Nephron (organoid): ENCODE data around the gene KCND3.

ENCODE experiments used
- H3K27ac Mint-ChIP-seq, 3 experiments: 2 replicates each; pipeline ENCODE4 v1.8.0; 2020; ENCODE audit warnings: mixed read lengths in 3 of 3, mild to moderate bottlenecking in 2 of 3, moderate library complexity in 1 of 3
- H3K27me3 Mint-ChIP-seq: 2 replicates; pipeline ENCODE4 v1.8.0; 2021; ENCODE audit warnings: low read depth, mild to moderate bottlenecking, moderate library complexity, mixed read lengths
- H3K36me3 Mint-ChIP-seq: 2 replicates; pipeline ENCODE4 v1.8.0; 2020; ENCODE audit warnings: low read depth, mixed read lengths
- H3K4me1 Mint-ChIP-seq: 2 replicates; pipeline ENCODE4 v1.8.0; 2020; ENCODE audit warnings: mixed read lengths
- H3K4me3 Mint-ChIP-seq, 3 experiments: 2 replicates each; pipeline ENCODE4 v1.8.0; 2020; ENCODE audit warnings: mild to moderate bottlenecking in 3 of 3, mixed read lengths in 3 of 3, moderate library complexity in 2 of 3
- H3K9me3 Mint-ChIP-seq: 2 replicates; pipeline ENCODE4 v1.8.0; 2020; ENCODE audit warnings: mixed read lengths
- TF ChIP-seq, protein P1 (sequence below), 3 experiments: fragments of 200-600 bp; sonication (generic); IDR thresholded peaks; one replicate each; pipeline ENCODE4 v1.5.0; 2021; ENCODE audit warnings: antibody characterized with exemption in 3 of 3; ENCODE audit not compliant: unreplicated experiment in 3 of 3

The KCND3 gene

GRCh38 chr1:111867868-111868440 lies 121.5 kb downstream of the KCND3 start:
- Mint-ChIP-seq H3K27me3 (no peaks in the 10 kb centered on the region), H3K9me3 (no peaks in the 10 kb centered on the region), H3K4me3 (no peak overlapping the region), H3K36me3 (no peaks in the 10 kb centered on the region), H3K27ac (no peak overlapping the region), H3K4me1 (no peaks in the 10 kb centered on the region)
- TF ChIP-seq, protein P1, sequence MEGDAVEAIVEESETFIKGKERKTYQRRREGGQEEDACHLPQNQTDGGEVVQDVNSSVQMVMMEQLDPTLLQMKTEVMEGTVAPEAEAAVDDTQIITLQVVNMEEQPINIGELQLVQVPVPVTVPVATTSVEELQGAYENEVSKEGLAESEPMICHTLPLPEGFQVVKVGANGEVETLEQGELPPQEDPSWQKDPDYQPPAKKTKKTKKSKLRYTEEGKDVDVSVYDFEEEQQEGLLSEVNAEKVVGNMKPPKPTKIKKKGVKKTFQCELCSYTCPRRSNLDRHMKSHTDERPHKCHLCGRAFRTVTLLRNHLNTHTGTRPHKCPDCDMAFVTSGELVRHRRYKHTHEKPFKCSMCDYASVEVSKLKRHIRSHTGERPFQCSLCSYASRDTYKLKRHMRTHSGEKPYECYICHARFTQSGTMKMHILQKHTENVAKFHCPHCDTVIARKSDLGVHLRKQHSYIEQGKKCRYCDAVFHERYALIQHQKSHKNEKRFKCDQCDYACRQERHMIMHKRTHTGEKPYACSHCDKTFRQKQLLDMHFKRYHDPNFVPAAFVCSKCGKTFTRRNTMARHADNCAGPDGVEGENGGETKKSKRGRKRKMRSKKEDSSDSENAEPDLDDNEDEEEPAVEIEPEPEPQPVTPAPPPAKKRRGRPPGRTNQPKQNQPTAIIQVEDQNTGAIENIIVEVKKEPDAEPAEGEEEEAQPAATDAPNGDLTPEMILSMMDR (IDR thresholded peaks at IDR 0.05; ENCODE audit: unreplicated experiment in 3 of 3) = no peak

DNA sequence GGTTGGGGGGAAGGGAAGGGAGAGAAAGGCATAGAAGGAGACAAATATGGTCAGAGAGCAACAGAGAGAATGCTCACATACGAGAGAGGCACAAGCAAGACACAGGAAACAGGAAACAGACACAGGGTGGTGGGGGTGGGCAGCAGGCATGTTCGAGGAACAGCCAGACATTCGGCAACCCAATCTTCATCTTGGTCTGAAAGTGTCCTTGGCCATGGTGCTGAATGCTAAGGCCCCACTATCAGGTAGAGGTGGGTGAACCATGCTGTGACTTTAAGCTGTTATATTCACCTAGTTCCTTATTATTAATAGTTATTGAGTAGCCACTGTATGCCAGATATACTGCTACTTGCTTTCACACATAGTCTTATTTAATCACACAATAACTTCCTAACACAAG lies 124.6 kb downstream of the KCND3 start:
- TF ChIP-seq, protein P1 (IDR thresholded peaks at IDR 0.05; ENCODE audit: unreplicated experiment in 3 of 3) = no peak
- H3K27ac Mint-ChIP-seq = no peak overlapping the region
- no peaks in the 10 kb centered on the region for H3K36me3 Mint-ChIP-seq
- H3K27me3 Mint-ChIP-seq = no peaks in the 10 kb centered on the region
- no peaks in the 10 kb centered on the region for H3K4me1 Mint-ChIP-seq
- H3K9me3 Mint-ChIP-seq = no peaks in the 10 kb centered on the region
- no peak overlapping the region for H3K4me3 Mint-ChIP-seq

- TF ChIP-seq, protein P1 (IDR thresholded peaks at IDR 0.05; ENCODE audit: unreplicated experiment in 3 of 3) = no peak
- no peaks in the 10 kb centered on the region for H3K36me3 Mint-ChIP-seq
- no peak overlapping the region for H3K27ac Mint-ChIP-seq
These were observed 126.1 kb downstream of the KCND3 start for GRCh38 chr1:111863401-111863800.

DNA sequence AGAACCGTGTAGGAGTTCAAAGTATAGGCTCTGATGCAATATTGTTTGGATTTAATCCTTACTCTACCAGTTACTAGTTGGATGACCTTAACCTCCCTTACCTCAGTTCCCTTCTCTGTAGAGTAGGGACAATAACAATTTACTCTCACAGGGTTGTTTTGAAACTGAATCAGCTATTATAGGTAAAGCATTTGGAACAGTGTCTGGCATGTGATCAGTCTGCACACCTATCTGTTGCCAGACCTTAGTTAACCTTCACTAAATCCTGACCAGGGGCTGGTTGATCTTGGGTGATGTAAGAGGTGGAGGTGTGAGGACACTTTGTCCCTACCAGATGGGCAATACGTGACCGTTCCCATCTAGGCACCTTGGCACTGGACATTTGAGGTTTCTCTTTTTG lies 126.9 kb downstream of the KCND3 start:
- no peak overlapping the region for H3K4me3 Mint-ChIP-seq
- no peaks in the 10 kb centered on the region for H3K9me3 Mint-ChIP-seq
- TF ChIP-seq, protein P1 (IDR thresholded peaks at IDR 0.05; ENCODE audit: unreplicated experiment in 3 of 3) = no peak
- H3K27me3 Mint-ChIP-seq = peaks cover 5% of the 10 kb centered on the region
- H3K36me3 Mint-ChIP-seq = no peaks in the 10 kb centered on the region
- no peaks in the 10 kb centered on the region for H3K4me1 Mint-ChIP-seq
- H3K27ac Mint-ChIP-seq = no peak overlapping the region

More at GRCh38 chr1:111863401-111863800, 126.1 kb downstream of the KCND3 start:
- Mint-ChIP-seq H3K27me3 (no peaks in the 10 kb centered on the region), H3K4me1 (no peaks in the 10 kb centered on the region), H3K4me3 (no peak overlapping the region), H3K9me3 (no peaks in the 10 kb centered on the region)

GRCh38 chr1:111861523-111861922 lies 127.9 kb downstream of the KCND3 start:
- Mint-ChIP-seq H3K27ac (no peak overlapping the region), H3K36me3 (no peaks in the 10 kb centered on the region), H3K9me3 (no peaks in the 10 kb centered on the region), H3K27me3 (peaks cover 15% of the 10 kb centered on the region), H3K4me3 (no peak overlapping the region), H3K4me1 (no peaks in the 10 kb centered on the region)
- TF ChIP-seq, protein P1 (IDR thresholded peaks at IDR 0.05; ENCODE audit: unreplicated experiment in 3 of 3) = no peak

- Mint-ChIP-seq H3K27me3 (peaks cover 18% of the 10 kb centered on the region), H3K27ac (no peak overlapping the region), H3K4me1 (peaks cover 5% of the 10 kb centered on the region), H3K4me3 (no peak overlapping the region), H3K36me3 (no peaks in the 10 kb centered on the region), H3K9me3 (no peaks in the 10 kb centered on the region)
- TF ChIP-seq, protein P1 (IDR thresholded peaks at IDR 0.05; ENCODE audit: unreplicated experiment in 3 of 3) = no peak
These were observed 132.2 kb downstream of the KCND3 start for GRCh38 chr1:111857194-111857651.
